Epithelial cell of prostate (primary cell): ENCODE measurements around the gene SRPRB.
A peak's percentile ranks its signal among the peaks of the same experiment; 100 is the strongest.

Experiments used
- DNase-seq: peaks from one replicate; pipeline ENCODE4 v3.0.0-alpha.2; 2011; ENCODE audit warnings: low read depth, low spot score
- H3K27ac ChIP-seq: fragments of 450-650 bp; 2 replicates; pipeline ENCODE4 v1.5.1; 2017; ENCODE audit warnings: mild to moderate bottlenecking

SRPRB gene, protein sequence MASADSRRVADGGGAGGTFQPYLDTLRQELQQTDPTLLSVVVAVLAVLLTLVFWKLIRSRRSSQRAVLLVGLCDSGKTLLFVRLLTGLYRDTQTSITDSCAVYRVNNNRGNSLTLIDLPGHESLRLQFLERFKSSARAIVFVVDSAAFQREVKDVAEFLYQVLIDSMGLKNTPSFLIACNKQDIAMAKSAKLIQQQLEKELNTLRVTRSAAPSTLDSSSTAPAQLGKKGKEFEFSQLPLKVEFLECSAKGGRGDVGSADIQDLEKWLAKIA

GRCh38 chr3:133805702-133806475, at the start of gene SRPRB:
Gene SRPRB (plus strand): TSS chr3:133805815. CDS start chr3:133805849, 34 bp downstream.
- peak within 1 kb of the TSS; percentile 41 for H3K27ac ChIP-seq
- DNase-seq, result no peak

- no peak overlapping the region for H3K27ac ChIP-seq
- DNase-seq, result peak; percentile 24
Measured at GRCh38 chr3:133756716-133757694, 48.6 kb upstream of the SRPRB start.

DNA sequence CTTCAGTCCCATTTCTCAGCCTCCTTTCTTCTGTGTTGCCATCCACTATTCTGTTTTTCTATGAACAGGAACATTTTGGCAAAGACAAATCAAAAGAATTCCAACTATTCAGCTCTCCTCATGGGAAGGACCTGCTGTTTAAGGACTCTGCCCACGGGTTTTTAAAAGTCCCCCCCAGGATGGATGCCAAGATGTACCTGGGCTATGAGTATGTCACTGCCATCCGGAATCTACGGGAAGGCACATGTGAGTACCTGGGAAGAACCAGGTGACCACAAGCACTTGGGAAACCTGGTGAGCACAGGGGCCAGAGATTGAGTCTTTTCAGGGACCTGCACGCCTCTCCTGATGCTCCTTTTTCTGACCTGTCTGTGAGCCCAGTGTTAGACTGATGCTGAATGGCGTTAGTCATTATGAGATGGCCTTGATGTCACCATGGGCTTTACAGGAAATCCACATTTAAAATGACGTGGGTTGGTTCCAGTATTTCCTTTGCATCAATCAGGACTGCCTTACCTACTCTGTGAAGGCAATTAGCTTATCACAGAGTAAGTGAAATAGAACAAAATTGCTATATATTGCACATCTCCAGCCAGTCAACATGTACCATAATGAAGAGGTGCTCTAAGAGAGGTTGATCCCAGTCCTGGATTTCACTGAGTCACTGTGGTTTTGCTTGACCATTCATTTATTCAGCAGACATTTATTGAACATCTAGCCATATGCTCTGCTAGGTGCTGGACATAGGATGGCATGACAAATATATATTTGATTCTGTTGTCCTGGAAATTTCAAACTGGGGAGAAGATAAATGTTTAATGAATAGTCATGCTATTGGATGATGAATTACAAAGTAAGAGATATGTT, 47.7 kb upstream of the SRPRB start:
- H3K27ac ChIP-seq, result no peak overlapping the region
- DNase-seq, result no peak

GRCh38 chr3:133758568-133758928, 47.1 kb upstream of the SRPRB start:
- H3K27ac ChIP-seq, result no peak overlapping the region
- DNase-seq, result no peak

GRCh38 chr3:133758964-133759739, 46.5 kb upstream of the SRPRB start:
- no peak for DNase-seq
- no peak overlapping the region for H3K27ac ChIP-seq

DNA sequence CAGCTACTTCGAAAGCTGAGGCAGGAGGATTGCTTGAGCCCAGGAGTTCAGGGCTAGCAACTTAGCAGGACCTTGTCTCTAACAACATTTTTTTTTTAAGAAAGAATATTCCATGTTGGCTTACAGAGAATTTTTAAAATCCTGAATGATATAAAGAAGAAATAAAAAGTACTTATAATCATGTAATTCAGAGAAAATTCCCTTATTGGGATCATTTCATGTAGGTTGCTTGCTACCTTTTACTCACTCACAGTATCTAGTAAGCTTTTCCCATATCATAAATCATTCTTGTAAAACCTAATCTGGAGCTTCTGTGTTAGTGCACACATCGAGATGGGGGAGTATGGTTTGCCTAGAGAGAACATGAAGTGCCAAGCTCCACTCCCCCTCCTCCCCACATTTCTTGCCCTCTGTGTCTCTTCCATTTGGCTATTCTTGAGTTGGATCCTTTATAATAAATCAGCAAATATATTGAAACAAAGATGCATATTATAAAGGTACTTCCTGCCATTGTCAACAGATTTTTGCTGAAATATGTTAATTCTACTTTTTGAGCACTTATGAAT, 45.8 kb upstream of the SRPRB start:
- no peak overlapping the region for H3K27ac ChIP-seq
- no peak for DNase-seq

DNA sequence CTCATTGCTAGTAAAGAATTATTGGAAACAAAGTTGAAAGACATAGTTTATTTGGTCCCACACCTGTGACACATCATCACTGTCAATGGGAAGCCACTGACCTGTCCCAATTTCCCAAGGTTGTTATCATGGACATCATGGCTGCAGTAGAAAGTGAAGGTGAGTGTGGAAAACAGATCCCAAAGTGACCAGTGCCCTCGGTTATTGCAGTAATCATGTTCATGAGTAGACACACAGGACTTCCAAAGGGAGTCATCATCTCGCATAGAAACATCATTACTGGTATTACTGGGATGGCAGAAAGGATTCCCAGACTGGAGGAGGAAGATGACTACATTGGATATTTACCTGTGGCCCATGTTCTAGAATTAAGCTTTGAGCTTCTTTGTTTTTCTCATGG, 44.7 kb upstream of the SRPRB start:
- no peak for DNase-seq
- no peak overlapping the region for H3K27ac ChIP-seq

- H3K27ac ChIP-seq, result no peak overlapping the region
- DNase-seq, result no peak
Measured at GRCh38 chr3:133761605-133762484, 43.8 kb upstream of the SRPRB start.

DNA sequence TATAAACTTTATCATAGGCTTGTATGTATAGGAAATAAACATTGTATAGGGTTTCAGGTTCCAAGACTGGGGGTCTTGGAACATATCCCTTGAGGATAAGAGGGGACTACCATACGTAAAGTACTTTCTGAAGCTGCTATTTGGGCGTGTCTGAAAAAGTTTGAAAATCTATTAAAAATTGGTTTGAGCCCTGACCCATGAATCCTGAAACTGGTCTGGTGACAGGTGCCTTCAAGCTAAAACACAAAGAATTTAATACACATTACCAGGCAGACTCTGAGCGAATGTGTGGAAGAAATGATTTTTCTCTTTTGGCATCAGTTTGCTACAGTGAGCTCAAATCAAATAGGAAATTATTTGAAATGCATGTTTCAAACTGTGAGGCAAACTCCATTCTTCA, 43.1 kb upstream of the SRPRB start:
- DNase-seq, result no peak

GRCh38 chr3:133763797-133764683, 41.6 kb upstream of the SRPRB start:
- DNase-seq, result no peak
- no peak overlapping the region for H3K27ac ChIP-seq

More for the DNA sequence above, 43.1 kb upstream of the SRPRB start:
- H3K27ac ChIP-seq, result no peak overlapping the region

- H3K27ac ChIP-seq, result no peak overlapping the region
- DNase-seq, result no peak
Measured at GRCh38 chr3:133765256-133765655, 40.4 kb upstream of the SRPRB start.

DNA sequence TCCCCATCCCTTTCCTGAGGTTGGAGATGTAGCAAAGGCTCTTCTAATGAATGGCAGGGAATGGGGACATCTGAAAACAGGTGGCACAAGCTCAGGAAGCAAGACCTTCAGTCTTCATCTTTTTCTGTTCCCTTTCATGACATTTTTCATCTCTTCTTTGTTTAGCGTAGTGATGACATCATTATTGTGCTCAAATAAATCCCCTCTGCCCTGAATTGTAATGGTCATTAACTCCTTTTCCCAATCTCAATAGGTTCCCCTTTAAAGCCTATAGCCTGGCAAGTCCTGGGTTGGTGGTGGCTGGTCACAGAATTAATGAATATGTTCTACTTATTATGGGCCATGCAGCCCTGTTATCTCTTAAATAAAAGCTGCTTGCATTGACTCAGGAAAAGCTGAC, 38.0 kb upstream of the SRPRB start:
- no peak overlapping the region for H3K27ac ChIP-seq
- DNase-seq, result no peak

GRCh38 chr3:133769536-133769935, 36.1 kb upstream of the SRPRB start:
- no peak overlapping the region for H3K27ac ChIP-seq
- no peak for DNase-seq

GRCh38 chr3:133773732-133774131, 31.9 kb upstream of the SRPRB start:
- no peak overlapping the region for H3K27ac ChIP-seq
- no peak for DNase-seq

DNA sequence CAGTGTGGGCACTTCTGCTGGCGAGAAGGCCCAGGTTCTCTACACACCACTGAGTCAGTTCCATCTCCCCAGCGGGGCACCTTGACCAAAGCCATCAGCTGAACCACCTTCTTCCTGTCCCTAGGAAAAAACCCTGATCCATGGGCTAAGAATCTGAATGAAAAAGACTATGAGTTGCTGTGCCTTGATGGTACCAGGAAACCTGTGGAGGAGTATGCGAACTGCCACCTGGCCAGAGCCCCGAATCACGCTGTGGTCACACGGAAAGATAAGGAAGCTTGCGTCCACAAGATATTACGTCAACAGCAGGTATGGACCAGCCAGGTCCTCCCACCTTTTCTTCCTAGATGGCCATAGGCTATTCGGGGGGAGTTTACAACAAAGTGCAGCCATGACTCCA, 30.3 kb upstream of the SRPRB start:
- no peak for DNase-seq
- H3K27ac ChIP-seq, result no peak overlapping the region

- DNase-seq, result no peak
- no peak overlapping the region for H3K27ac ChIP-seq
Measured at GRCh38 chr3:133775835-133776234, 29.8 kb upstream of the SRPRB start.
